Body of pancreas (tissue), 4 donors: ENCODE data around the gene GCLC. TPM values are rescaled to one million over a fixed set of nuclear protein-coding genes. Genes with fewer than 3 reads are reported as not detected.

Experiments
- ATAC-seq: fragments of 150-250 bp; one replicate; pipeline ENCODE4 v1.9.1; 2016
- DNase-seq, 4 donors: peaks; one replicate each; pipeline ENCODE4 v3.0.0-alpha.2; 2019
- H3K27ac ChIP-seq, 4 donors: fragments of 200-600 bp; sonication (generic); 1 replicate in 3 of 4; 2 replicates in 1 of 4; pipeline versions ENCODE4 v1.5.1 to v1.6.1; 2016 to 2019; ENCODE audit warnings: mild to moderate bottlenecking in 1 of 4, mixed read lengths in 1 of 4, moderate library complexity in 1 of 4
- H3K27me3 ChIP-seq, 2 donors: fragments of 200-600 bp; sonication (generic); one replicate each; pipeline ENCODE4 v1.6.0; 2016; ENCODE audit warnings: mild to moderate bottlenecking in 1 of 2
- H3K36me3 ChIP-seq, 2 donors: fragments of 200-600 bp; sonication (generic); replicated peaks in 1 of 2; 2 replicates each; pipeline ENCODE4 v1.5.1; 2016; ENCODE audit warnings: low read depth in 2 of 2; ENCODE audit not compliant: insufficient read depth in 1 of 2
- H3K4me1 ChIP-seq: fragments of 200-600 bp; sonication (generic); one replicate; pipeline ENCODE4 v1.6.0; 2016
- H3K4me3 ChIP-seq, 2 donors: fragments of 200-600 bp; sonication (generic); 1 replicate in 1 of 2; 2 replicates in 1 of 2; pipeline ENCODE4 v1.5.1; 2016 to 2019
- H3K9me3 ChIP-seq, 3 donors: fragments of 200-600 bp; sonication (generic); 1 replicate in 2 of 3; 2 replicates in 1 of 3; pipeline ENCODE4 v1.5.1; 2016
- CTCF ChIP-seq, 7 experiments: fragments of 450-650 bp in 4 of 7; fragments of 200-600 bp in 3 of 7; sonication (generic) in 3 of 7; IDR thresholded peaks; one replicate each; pipeline ENCODE4 v1.5.1; 2016 to 2019; ENCODE audit warnings: antibody characterized with exemption in 7 of 7
- POLR2A ChIP-seq, 3 donors: fragments of 450-650 bp; IDR thresholded peaks; one replicate each; pipeline ENCODE4 v1.6.1; 2016; ENCODE audit warnings: antibody characterized with exemption in 3 of 3, mild to moderate bottlenecking in 2 of 3
- WGBS, 2 donors: methylation state at CpG; one replicate each; pipeline ENCODE4 v1.1.5; 2017; 5-methylcytosine and 5-hydroxymethylcytosine counted together
- intact Hi-C: fragments of 100-400 bp; cut with DNase I; formaldehyde crosslinking; loops from one replicate; pipeline ENCODE4 v1.15.1; 2023
- total RNA-seq, 2 donors: library from RNA; depleted of rRNA; stranded (reverse); fragments of >200 nt; gene quantifications; one replicate each; pipeline ENCODE4 v1.1.0, GENCODE V29; 2016

Gene GCLC
- total RNA-seq, 2 donors from 2014 or later = 27.2 to 30.7 TPM

DNA sequence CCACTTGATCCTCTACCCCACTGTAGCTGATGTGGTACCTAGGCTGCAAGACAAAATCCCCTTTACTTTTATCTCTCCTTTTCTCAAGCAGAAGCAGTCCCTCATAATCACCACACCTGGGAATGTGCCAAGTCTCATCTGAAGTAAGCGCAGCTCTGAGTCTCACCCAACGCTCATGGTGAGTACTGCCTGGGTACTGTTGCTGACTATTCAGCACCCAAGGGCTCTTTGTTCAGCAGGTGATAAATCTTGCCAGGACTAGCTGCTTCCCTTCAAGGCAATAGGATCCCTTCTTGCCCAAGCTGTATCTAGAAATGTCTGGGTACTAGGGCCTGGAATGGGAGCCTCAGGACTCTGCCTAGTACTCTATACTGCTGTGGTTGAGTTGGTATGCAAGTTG, 70.9 kb downstream of the GCLC start:
- 79 to 94% methylated on average over 2 of the region's 2 CpGs for WGBS, 2 donors
- intact Hi-C loops = no loop called here
- Histone ChIP-seq H3K4me1 (no peaks in the 10 kb centered on the region), H3K9me3 (no peaks in the 10 kb centered on the region), H3K27me3 (no peaks in the 10 kb centered on the region), H3K27ac (no peak overlapping the region), H3K4me3 (no peak overlapping the region), H3K36me3 (no peaks in the 10 kb centered on the region)
- DNase-seq (no peak), ATAC-seq (no peak)
- TF ChIP-seq CTCF (IDR thresholded peaks at IDR 0.05) (no peak), POLR2A (IDR thresholded peaks at IDR 0.05) (no peak)

DNA sequence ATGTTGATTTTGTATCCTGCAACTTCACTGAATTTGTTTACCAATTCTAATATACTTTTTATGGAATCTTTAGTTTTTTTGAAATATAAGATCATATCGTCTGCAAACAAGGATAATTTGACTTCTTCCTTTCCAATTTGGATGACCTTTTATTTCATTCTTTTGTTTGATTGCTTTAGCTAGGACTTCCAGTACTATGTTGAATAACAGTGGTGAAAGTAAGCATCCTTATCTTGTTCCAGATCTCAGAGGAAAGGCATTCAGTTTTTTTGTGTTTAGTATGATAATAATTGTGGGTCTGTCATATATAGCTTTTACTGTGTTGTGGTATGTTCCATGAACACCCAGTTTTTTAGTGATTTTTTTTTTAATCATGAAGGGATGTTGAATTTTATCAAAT, 75.7 kb downstream of the GCLC start:
- Histone ChIP-seq H3K4me1 (no peaks in the 10 kb centered on the region), H3K36me3 (no peaks in the 10 kb centered on the region), H3K27ac (no peak overlapping the region), H3K9me3 (no peaks in the 10 kb centered on the region), H3K27me3 (no peaks in the 10 kb centered on the region), H3K4me3 (no peak overlapping the region)
- ATAC-seq (no peak), DNase-seq (no peak)
- intact Hi-C loops = no loop called here
- 65 to 66% methylated on average over 1 of the region's 1 CpG for WGBS, 2 donors
- TF ChIP-seq POLR2A (IDR thresholded peaks at IDR 0.05) = no peak
- TF ChIP-seq CTCF (IDR thresholded peaks at IDR 0.05) = no peak

- no peaks in the 10 kb centered on the region for H3K27me3 ChIP-seq
- no peaks in the 10 kb centered on the region for H3K9me3 ChIP-seq
- intact Hi-C loops = no loop called here
- no peaks in the 10 kb centered on the region for H3K4me1 ChIP-seq
- no peak overlapping the region for H3K4me3 ChIP-seq
- TF ChIP-seq POLR2A (IDR thresholded peaks at IDR 0.05) (no peak), CTCF (IDR thresholded peaks at IDR 0.05) (no peak)
- DNase-seq (no peak), ATAC-seq (no peak)
- WGBS, 2 donors = 34 to 38% methylated on average over 1 of the region's 1 CpG
- no peaks in the 10 kb centered on the region for H3K36me3 ChIP-seq
- no peak overlapping the region for H3K27ac ChIP-seq
Measured at GRCh38 chr6:53466257-53466656, 78.6 kb downstream of the GCLC start.

GRCh38 chr6:53465732-53466131, 79.2 kb downstream of the GCLC start:
- Histone ChIP-seq H3K36me3 (no peaks in the 10 kb centered on the region), H3K27ac (no peak overlapping the region), H3K27me3 (no peaks in the 10 kb centered on the region), H3K4me3 (no peak overlapping the region), H3K4me1 (no peaks in the 10 kb centered on the region), H3K9me3 (no peaks in the 10 kb centered on the region)
- ATAC-seq (peak; percentile 30), DNase-seq (peak in 1 of 4 donors; percentile 34)
- TF ChIP-seq POLR2A (IDR thresholded peaks at IDR 0.05) = no peak
- no peak for TF ChIP-seq CTCF (IDR thresholded peaks at IDR 0.05)
- 69 to 78% methylated on average over 5 of the region's 5 CpGs for WGBS, 2 donors
- intact Hi-C loops = no loop called here

DNA sequence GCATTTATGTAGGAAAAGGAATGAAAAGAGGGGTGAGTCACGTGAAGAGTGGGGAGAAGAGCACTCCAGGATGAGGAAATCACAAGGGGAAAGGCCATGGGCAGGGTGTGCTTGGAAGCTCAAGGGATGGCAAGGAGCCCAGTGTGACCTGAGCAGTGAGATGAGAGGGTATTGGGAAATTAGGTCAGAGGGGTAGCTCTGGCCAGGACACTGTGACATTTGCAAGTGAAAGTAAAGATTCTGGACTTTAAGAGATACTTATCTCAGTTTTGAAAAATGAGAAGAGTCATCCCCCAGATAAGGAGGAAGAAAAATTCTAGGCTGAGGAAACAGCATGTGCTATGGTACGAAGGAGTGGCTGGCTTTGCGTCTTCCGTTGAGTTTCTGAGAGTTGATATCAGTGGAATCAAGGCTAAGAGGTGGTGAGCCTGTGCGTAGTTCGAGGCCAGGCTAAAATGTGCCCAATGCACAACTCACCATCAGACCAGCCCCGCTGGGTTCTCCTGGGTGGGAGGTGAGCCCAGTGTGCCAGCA, 79.9 kb downstream of the GCLC start:
- H3K4me3 ChIP-seq = no peak overlapping the region
- no peaks in the 10 kb centered on the region for H3K9me3 ChIP-seq
- peak; percentile 47 for ATAC-seq
- peak; percentile 16 to 60 (median 42) for DNase-seq
- intact Hi-C loops = no loop called here
- no peak overlapping the region for H3K27ac ChIP-seq
- WGBS, 2 donors = 82 to 87% methylated on average over 7 of the region's 7 CpGs
- no peaks in the 10 kb centered on the region for H3K4me1 ChIP-seq
- H3K36me3 ChIP-seq = no peaks in the 10 kb centered on the region
- TF ChIP-seq POLR2A (IDR thresholded peaks at IDR 0.05) (no peak), CTCF (IDR thresholded peaks at IDR 0.05) (no peak)
- H3K27me3 ChIP-seq = no peaks in the 10 kb centered on the region
